GM18867 (cell line): ENCODE data around the gene CAPZB.

Experiments used
- ATAC-seq: cut with Tn5 transposase; IDR thresholded peaks from one replicate; pipeline ENCODE4 v1.9.1; 2021; ENCODE audit warnings: mild to moderate bottlenecking, moderate library complexity; ENCODE audit not compliant: unreplicated experiment

CAPZB gene

DNA sequence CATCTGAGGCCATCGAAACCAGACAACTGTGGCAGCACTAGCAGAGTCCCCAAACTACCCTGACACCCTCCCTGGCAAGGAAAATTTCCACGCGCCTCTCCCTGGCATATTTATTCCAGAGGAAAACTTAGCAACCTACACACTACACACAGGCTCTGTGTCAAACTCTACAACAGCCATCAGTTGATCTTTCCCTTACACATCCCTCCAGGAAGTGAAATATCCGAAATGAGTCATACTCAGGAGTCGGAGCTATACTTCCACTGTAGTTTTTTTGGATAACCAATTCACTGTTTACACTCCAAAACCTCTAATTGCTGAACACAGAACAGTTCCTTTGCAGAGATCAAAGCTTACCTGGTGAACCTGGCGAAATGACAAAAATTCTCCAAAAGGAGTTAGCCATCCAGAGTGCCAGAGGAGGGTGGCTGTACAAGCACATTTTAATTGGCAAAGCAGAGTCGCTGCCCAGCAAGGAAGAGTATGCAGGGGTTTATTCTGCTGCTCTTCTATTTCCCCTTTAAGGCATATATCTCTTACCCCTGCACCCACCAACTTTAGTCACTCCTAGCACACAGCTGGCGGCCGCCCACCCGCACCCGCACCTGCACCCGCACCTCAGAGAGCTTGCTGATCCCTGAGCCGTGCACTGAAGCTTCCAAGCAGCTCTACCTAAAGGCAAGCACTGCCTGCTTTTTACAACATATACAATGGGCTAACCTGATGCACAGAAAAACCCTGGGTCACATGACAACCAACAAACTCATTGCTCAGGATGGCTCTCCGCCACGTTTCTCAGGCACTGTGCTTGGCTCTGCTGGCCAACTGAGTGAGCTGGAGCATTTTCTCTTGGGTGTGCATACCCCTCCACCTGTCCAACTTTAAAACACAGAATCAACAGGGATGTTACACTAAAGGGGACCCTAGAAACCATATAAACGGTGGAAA, 54.9 kb downstream of the CAPZB start:
- no peak for ATAC-seq

DNA sequence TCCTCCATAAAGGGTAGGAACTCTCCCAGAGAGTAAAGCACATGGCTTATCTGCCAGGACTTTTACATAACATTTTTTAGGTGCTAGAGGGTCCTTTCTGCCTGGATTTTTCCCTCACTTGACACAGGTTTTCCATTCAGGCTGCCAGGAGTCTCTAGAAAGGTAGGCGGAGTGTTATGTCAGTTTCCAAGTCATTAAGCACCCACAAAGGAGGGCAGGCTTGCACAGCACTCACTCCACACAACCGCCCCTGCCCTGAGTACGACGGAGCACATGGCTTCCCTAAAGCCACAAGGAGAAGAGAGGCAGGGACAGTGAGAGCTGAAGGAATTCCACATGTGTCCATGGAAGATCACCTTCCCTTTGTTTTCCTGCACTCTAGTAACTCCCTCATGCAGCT, 55.7 kb downstream of the CAPZB start:
- no peak for ATAC-seq

GRCh38 chr1:19427087-19427781, 58.1 kb downstream of the CAPZB start:
- no peak for ATAC-seq

- no peak for ATAC-seq
These were observed 58.8 kb downstream of the CAPZB start for GRCh38 chr1:19426294-19427086.

- no peak for ATAC-seq
These were observed 59.6 kb downstream of the CAPZB start for GRCh38 chr1:19425646-19426239.

- ATAC-seq = no peak
These were observed 60.4 kb downstream of the CAPZB start for GRCh38 chr1:19424651-19425570.

- ATAC-seq = no peak
These were observed 62.2 kb downstream of the CAPZB start for GRCh38 chr1:19423130-19423529.

DNA sequence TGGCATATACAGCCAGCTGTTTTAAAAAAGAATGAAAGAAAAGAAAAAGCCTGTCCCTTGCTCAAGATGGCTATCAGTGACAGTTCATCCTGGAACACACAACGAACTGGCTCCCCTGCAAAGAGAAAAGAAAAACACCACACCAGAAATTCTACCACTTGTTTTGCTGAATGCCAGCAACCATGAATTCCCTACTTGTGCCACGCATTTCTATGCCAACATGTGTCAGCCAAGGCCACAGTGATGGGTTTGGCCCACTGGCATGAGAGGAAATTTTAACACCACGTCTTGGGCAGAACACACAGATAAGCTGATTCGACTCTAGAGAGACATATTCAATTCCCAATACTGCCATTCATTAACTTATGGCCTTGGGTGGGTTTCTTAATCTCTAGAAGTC, 64.0 kb downstream of the CAPZB start:
- ATAC-seq = no peak

GRCh38 chr1:19420606-19421005, 64.7 kb downstream of the CAPZB start:
- ATAC-seq = no peak

DNA sequence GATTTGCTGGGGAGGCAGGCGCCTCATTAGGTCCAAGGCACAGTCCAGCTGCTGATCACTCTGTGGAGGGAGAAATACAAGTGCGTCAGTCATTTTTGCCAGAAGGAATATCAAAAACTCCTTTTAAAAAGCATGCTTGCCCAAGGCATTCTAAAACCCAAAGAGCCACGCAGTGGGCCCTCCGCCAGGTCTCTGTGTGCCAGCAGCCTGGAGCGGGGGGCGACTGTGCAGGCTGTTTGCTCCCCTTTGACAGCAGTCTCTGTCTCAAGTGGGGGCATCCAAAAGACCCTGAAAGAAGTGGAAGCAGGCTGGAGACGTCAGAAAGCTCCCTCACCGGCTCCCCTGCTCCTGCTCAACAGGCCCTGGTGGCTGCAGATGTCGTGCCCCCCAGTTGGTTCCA, 65.6 kb downstream of the CAPZB start:
- no peak for ATAC-seq

- no peak for ATAC-seq
These were observed 66.8 kb downstream of the CAPZB start for GRCh38 chr1:19418503-19418971.

DNA sequence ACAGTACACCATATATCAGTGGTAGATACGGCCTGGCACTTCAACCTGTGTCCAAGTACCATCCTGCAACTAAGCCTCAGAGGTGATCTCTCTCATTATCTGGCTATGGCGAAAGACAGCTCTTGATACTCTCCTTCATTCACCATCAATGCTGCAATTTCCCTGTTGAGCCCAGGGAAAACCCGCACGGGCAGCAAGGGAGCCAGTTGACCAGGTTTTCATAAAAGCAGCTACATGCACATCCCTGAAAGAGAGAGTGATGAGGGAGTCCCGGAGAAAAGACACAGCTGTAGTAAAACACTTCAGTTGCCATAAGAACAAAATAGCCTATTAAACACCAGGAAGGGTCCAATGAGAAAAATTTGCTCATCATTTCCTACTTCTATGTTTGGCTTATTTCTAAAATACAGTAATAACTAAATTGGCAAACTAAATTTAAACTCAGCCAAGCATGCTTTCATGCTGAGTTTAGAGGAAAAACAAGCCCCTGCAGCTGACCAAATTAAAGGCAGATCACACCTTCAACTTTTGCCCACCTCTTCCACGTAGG, 68.3 kb downstream of the CAPZB start:
- no peak for ATAC-seq

GRCh38 chr1:19416145-19416544, 69.2 kb downstream of the CAPZB start:
- no peak for ATAC-seq

- ATAC-seq = no peak
These were observed 70.7 kb downstream of the CAPZB start for GRCh38 chr1:19414515-19415121.

DNA sequence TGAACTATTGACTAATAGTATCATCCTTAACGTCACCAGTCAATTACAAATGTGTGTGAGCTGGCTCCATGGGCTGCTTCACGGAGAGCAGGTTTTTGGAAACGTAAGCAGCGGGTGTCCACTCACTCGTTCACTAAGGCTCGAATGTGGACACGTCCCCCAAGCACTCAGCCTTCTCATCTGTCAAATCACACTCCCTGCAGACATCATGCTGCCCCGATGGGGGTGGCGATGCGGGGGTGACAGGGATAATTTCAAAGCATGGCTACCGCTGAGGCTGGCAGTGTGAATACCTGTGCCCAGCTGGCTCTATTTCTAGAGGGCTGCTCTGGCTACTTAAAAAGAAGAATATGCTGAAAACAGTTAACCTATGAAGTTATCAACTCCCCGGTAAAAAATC, 71.3 kb downstream of the CAPZB start:
- no peak for ATAC-seq

DNA sequence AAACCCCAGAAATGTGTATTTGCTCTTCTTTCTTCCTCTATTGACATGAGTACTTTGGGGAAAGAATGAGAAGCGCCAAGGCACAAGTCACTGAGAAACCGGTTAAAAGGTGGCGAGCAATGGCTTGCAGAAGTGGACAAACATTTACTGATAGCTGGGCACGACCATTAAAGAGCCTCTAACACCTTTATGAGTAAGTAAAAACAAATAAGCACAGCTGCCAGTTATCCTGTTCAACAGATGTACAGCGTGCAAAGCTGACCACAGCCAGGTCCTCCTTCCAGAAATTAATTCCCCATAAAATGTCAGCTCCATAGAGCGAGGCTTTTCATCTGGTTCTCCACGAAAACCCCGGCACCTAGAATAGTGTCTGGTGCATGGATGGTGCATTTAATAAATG, 72.7 kb downstream of the CAPZB start:
- ATAC-seq = no peak

GRCh38 chr1:19411612-19412011, 73.7 kb downstream of the CAPZB start:
- ATAC-seq = no peak

DNA sequence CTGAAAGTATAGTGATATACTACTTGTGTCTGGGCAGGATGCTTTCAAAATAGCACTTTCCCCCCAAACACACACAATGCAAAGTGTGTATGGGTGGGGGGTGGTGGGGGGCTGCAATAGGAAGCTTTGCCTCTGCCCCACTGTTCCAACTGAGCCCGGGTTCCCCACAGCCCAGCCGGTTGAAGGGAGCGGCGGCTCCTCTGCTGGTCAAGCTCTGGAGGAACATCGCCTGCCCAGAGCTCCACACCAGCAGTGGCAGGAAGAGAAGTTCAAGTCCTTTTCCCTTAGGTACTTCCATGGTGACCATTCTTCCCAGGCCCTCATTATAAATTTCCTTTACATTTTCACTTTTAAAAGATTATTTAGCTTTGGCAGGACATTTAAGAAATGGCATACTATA, 74.9 kb downstream of the CAPZB start:
- ATAC-seq = no peak
